ENCODE results near the gene SGPP2. TPM values are rescaled to one million over a fixed set of nuclear protein-coding genes. Genes with fewer than 3 reads are reported as not detected.

SGPP2 gene
- total RNA-seq, 1 experiment from 2014 or later = not detected

- TF ChIP-seq CTCF (conservative IDR thresholded peaks at IDR 0.05; ENCODE audit: low read depth, low read length) (no peak), EZH2phosphoT487 (IDR thresholded peaks at IDR 0.05; ENCODE audit: borderline replicate concordance, low read length) (no peak), EZH2 (IDR thresholded peaks at IDR 0.05; ENCODE audit: low read length, unreplicated experiment) (no peak)
- BruUV-seq (replicated peaks) = no TSS peak
- no peaks in the 10 kb centered on the region for H4K20me1 ChIP-seq (ENCODE audit: low read length)
- peaks cover 31% of the 10 kb centered on the region for H3K27me3 ChIP-seq (ENCODE audit: low read length)
- no peaks in the 10 kb centered on the region for H3K4me1 ChIP-seq (ENCODE audit: insufficient read depth, low read length)
- no peak overlapping the region for H3K27ac ChIP-seq (ENCODE audit: low read length)
- no peaks in the 10 kb centered on the region for H3K9me3 ChIP-seq (ENCODE audit: low read length)
- DNase-seq (no peak), ATAC-seq (no peak)
- intact Hi-C loops (cut with micrococcal nuclease) = no loop called here
- H3K9me2 ChIP-seq (replicated peaks; ENCODE audit: low read length) = no peaks in the 10 kb centered on the region
- no peaks in the 10 kb centered on the region for H3K36me3 ChIP-seq (ENCODE audit: low read depth, low read length)
- POLR2A ChIA-PET (ENCODE audit: unreplicated experiment) = no interaction called here
- H3K4me3 ChIP-seq (ENCODE audit: low read length) = no peak overlapping the region
- CTCF ChIA-PET = no interaction called here
- H3F3A ChIP-seq (ENCODE audit: low read length, unreplicated experiment) = no peaks in the 10 kb centered on the region
- H3K4me2 ChIP-seq (ENCODE audit: low read length) = no peak overlapping the region
- no peaks in the 10 kb centered on the region for H3K79me2 ChIP-seq (ENCODE audit: low read length)
- no peak overlapping the region for H2AFZ ChIP-seq (ENCODE audit: low read length)
- H3K9ac ChIP-seq (ENCODE audit: low read length) = no peak overlapping the region
Measured at GRCh38 chr2:222490131-222490530, 65.8 kb downstream of the SGPP2 start.

GRCh38 chr2:222492683-222493082 is 68.3 kb downstream of the SGPP2 start:
- no peak overlapping the region for H2AFZ ChIP-seq (ENCODE audit: low read length)
- H3K27me3 ChIP-seq (ENCODE audit: low read length) = 0 out of 2 replicates have a peak, but pooled peaks cover 15% of the 10 kb centered on the region
- no peaks in the 10 kb centered on the region for H3F3A ChIP-seq (ENCODE audit: low read length, unreplicated experiment)
- no TSS peak for BruUV-seq (replicated peaks)
- no peak overlapping the region for H3K4me2 ChIP-seq (ENCODE audit: low read length)
- no peaks in the 10 kb centered on the region for H3K9me2 ChIP-seq (replicated peaks; ENCODE audit: low read length)
- intact Hi-C loops (cut with micrococcal nuclease) = no loop called here
- no peak overlapping the region for H3K27ac ChIP-seq (ENCODE audit: low read length)
- no peaks in the 10 kb centered on the region for H3K9me3 ChIP-seq (ENCODE audit: low read length)
- no peaks in the 10 kb centered on the region for H3K79me2 ChIP-seq (ENCODE audit: low read length)
- H4K20me1 ChIP-seq (ENCODE audit: low read length) = no peaks in the 10 kb centered on the region
- TF ChIP-seq CTCF (conservative IDR thresholded peaks at IDR 0.05; ENCODE audit: low read depth, low read length) (no peak), EZH2 (IDR thresholded peaks at IDR 0.05; ENCODE audit: low read length, unreplicated experiment) (no peak), EZH2phosphoT487 (IDR thresholded peaks at IDR 0.05; ENCODE audit: borderline replicate concordance, low read length) (no peak)
- H3K36me3 ChIP-seq (ENCODE audit: low read depth, low read length) = no peaks in the 10 kb centered on the region
- no peaks in the 10 kb centered on the region for H3K4me1 ChIP-seq (ENCODE audit: insufficient read depth, low read length)
- DNase-seq (no peak), ATAC-seq (no peak)
- no peak overlapping the region for H3K4me3 ChIP-seq (ENCODE audit: low read length)
- H3K9ac ChIP-seq (ENCODE audit: low read length) = no peak overlapping the region
- POLR2A ChIA-PET (ENCODE audit: unreplicated experiment) = no interaction called here
- CTCF ChIA-PET = no interaction called here

- Histone ChIP-seq H3K4me2 (ENCODE audit: low read length) (no peak overlapping the region), H3K9me3 (ENCODE audit: low read length) (no peaks in the 10 kb centered on the region), H3F3A (ENCODE audit: low read length, unreplicated experiment) (no peaks in the 10 kb centered on the region), H4K20me1 (ENCODE audit: low read length) (no peaks in the 10 kb centered on the region), H3K9me2 (replicated peaks; ENCODE audit: low read length) (no peaks in the 10 kb centered on the region), H3K79me2 (ENCODE audit: low read length) (no peaks in the 10 kb centered on the region), H3K4me3 (ENCODE audit: low read length) (no peak overlapping the region), H3K27ac (ENCODE audit: low read length) (no peak overlapping the region), H3K27me3 (ENCODE audit: low read length) (peaks cover 19% of the 10 kb centered on the region), H2AFZ (ENCODE audit: low read length) (no peak overlapping the region), H3K4me1 (ENCODE audit: insufficient read depth, low read length) (no peaks in the 10 kb centered on the region), H3K9ac (ENCODE audit: low read length) (no peak overlapping the region), H3K36me3 (ENCODE audit: low read depth, low read length) (no peaks in the 10 kb centered on the region)
- no peak for ATAC-seq
- intact Hi-C loops (cut with micrococcal nuclease) = no loop called here
- no peak for TF ChIP-seq EZH2phosphoT487 (IDR thresholded peaks at IDR 0.05; ENCODE audit: borderline replicate concordance, low read length)
- TF ChIP-seq EZH2 (IDR thresholded peaks at IDR 0.05; ENCODE audit: low read length, unreplicated experiment) = no peak
- no peak for TF ChIP-seq CTCF (conservative IDR thresholded peaks at IDR 0.05; ENCODE audit: low read depth, low read length)
- no TSS peak for BruUV-seq (replicated peaks)
- no peak for DNase-seq
- ChIA-PET POLR2A (ENCODE audit: unreplicated experiment) (no interaction called here), CTCF (no interaction called here)
Measured at GRCh38 chr2:222494104-222494739, 69.9 kb downstream of the SGPP2 start.

Data from PC-3 (cell line).